Adrenal gland (tissue), 12 donors: ENCODE results near the gene HLF. TPM values are rescaled to one million over a fixed set of nuclear protein-coding genes. Genes with fewer than 3 reads are reported as not detected.

ENCODE experiments used
- DNase-seq, 7 donors: peaks; one replicate each; pipeline ENCODE4 v3.0.0-alpha.2; 2019 to 2020
- H3K27ac ChIP-seq, 5 donors: fragments of 200-600 bp; sonication (generic) in 4 of 5; 1 replicate in 3 of 5; 2 replicates in 2 of 5; pipeline versions ENCODE4 v1.5.1 to v1.8.0; 2016 to 2020; ENCODE audit warnings: mild to moderate bottlenecking in 1 of 5
- H3K27me3 ChIP-seq: fragments of 200-600 bp; 2 replicates; pipeline ENCODE4 v1.8.0; 2021
- H3K36me3 ChIP-seq, 2 donors: fragments of 200-600 bp; replicated peaks in 1 of 2; 1 replicate in 1 of 2; 2 replicates in 1 of 2; pipeline versions ENCODE4 v1.5.1 to v1.8.0; 2018 to 2022
- H3K4me1 ChIP-seq, 2 donors: fragments of 200-600 bp; replicated peaks in 1 of 2; 1 replicate in 1 of 2; 2 replicates in 1 of 2; pipeline versions ENCODE4 v1.5.1 to v1.8.0; 2018 to 2021
- H3K4me3 ChIP-seq, 4 donors: fragments of 200-600 bp; sonication (generic) in 3 of 4; one replicate each; pipeline ENCODE4 v1.5.1; 2016 to 2018
- H3K9me3 ChIP-seq, 3 donors: fragments of 200-600 bp; sonication (generic) in 1 of 3; replicated peaks in 1 of 3; 1 replicate in 2 of 3; 2 replicates in 1 of 3; pipeline versions ENCODE4 v1.5.1 to v1.8.0; 2016 to 2021
- POLR2A ChIP-seq, 2 donors: fragments of 450-650 bp; IDR thresholded peaks; one replicate each; pipeline ENCODE4 v1.6.1; 2017; ENCODE audit warnings: antibody characterized with exemption in 2 of 2, mild to moderate bottlenecking in 2 of 2, moderate library complexity in 1 of 2
- WGBS, 4 donors: extraction: QIAGEN DNeasy Blood & Tissue Kit in 2 of 4; methylation state at CpG; one replicate each; pipeline versions ENCODE4 v1.1.5 to v1.1.7; 2013 to 2017; 5-methylcytosine and 5-hydroxymethylcytosine counted together
- intact Hi-C, 2 donors: fragments of 100-400 bp; cut with DNase I; formaldehyde crosslinking; loops; one replicate each; pipeline versions ENCODE4 v1.14.1 to v1.15.0; 2022 to 2023
- polyA plus RNA-seq, 3 donors: library from polyadenylated mRNA; stranded (reverse); fragments of 200-250 nt in 2 of 3; fragments of 350-450 nt in 1 of 3; fragmentation: Illumina TruSeq in 1 of 3; extraction: RNeasy Lipid Tissue Mini Kit (QIAGEN cat#74804) in 1 of 3; gene quantifications; one replicate each; pipeline ENCODE4 v1.2.3, GENCODE V29; 2013 to 2014
- total RNA-seq, 9 donors: library from RNA; depleted of rRNA in 4 of 9; stranded (reverse); fragments of >200 nt in 4 of 9; fragments of 120-200 nt in 1 of 9; fragmentation: NEBNext Ultra II Directional in 1 of 9; extraction: Animal tissue kit (Norgen Biotek cat#: 25700) in 1 of 9; gene quantifications; one replicate each; pipeline versions ENCODE4 v1.1.0 to v1.2.4, GENCODE V29; 2013 to 2023
- TF ChIP-seq, protein P1 (sequence below), 6 experiments: fragments of 450-650 bp in 4 of 6; fragments of 200-600 bp in 2 of 6; sonication (generic) in 1 of 6; IDR thresholded peaks; 1 replicate in 5 of 6; 2 replicates in 1 of 6; pipeline versions ENCODE4 v1.5.1 to v1.8.0; 2016 to 2021; ENCODE audit warnings: antibody characterized with exemption in 6 of 6, mild to moderate bottlenecking in 2 of 6, moderate library complexity in 1 of 6
- donor health status: healthy with polysubstance abuse.
- donor health status: Bipolar disorder and iron deficiency.
- donor health status: DM: yes; HTN: yes; CAD: no.
- donor health status: DM: no; HTN: no; CAD: no.
- donor health status: DM: no; HTN: no; CAD: no.
- donor health status: DM: yes; HTN: yes; CAD: no.

Gene HLF
- total and polyA plus RNA-seq, 12 donors, result 1.3 to 74.3 (median 27.0) TPM

DNA sequence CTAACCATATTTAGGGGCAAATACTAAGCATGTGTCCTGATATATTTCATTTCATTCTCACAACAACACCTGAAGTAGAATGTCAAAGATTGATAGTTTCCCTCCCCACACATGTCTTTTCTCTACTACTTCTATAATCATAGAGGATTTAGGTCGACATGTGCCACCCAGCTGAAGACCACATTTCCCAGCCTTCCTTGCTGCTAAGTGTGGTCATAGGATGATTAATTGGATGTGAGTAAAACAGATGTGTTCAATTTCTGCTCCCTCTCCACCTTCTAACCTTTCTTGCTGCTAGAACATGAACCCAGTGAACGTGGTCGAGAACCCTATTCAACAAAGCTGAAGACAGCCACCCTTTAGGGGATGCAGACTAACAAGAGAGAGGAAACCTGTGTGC, 18.8 kb upstream of the HLF start:
- DNase-seq, result no peak
- intact Hi-C loops, result no loop called here
- Histone ChIP-seq H3K27ac (no peak overlapping the region), H3K4me3 (no peak overlapping the region), H3K27me3 (peaks cover 6% of the 10 kb centered on the region), H3K9me3 (no peaks in the 10 kb centered on the region), H3K4me1 (no peaks in the 10 kb centered on the region), H3K36me3 (no peaks in the 10 kb centered on the region)
- WGBS, 4 donors, result 59 to 82% (median 59%) methylated on average over 3 of the region's 3 CpGs
- TF ChIP-seq POLR2A (IDR thresholded peaks at IDR 0.05), result no peak
- TF ChIP-seq, protein P1, sequence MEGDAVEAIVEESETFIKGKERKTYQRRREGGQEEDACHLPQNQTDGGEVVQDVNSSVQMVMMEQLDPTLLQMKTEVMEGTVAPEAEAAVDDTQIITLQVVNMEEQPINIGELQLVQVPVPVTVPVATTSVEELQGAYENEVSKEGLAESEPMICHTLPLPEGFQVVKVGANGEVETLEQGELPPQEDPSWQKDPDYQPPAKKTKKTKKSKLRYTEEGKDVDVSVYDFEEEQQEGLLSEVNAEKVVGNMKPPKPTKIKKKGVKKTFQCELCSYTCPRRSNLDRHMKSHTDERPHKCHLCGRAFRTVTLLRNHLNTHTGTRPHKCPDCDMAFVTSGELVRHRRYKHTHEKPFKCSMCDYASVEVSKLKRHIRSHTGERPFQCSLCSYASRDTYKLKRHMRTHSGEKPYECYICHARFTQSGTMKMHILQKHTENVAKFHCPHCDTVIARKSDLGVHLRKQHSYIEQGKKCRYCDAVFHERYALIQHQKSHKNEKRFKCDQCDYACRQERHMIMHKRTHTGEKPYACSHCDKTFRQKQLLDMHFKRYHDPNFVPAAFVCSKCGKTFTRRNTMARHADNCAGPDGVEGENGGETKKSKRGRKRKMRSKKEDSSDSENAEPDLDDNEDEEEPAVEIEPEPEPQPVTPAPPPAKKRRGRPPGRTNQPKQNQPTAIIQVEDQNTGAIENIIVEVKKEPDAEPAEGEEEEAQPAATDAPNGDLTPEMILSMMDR (IDR thresholded peaks at IDR 0.05), result no peak

DNA sequence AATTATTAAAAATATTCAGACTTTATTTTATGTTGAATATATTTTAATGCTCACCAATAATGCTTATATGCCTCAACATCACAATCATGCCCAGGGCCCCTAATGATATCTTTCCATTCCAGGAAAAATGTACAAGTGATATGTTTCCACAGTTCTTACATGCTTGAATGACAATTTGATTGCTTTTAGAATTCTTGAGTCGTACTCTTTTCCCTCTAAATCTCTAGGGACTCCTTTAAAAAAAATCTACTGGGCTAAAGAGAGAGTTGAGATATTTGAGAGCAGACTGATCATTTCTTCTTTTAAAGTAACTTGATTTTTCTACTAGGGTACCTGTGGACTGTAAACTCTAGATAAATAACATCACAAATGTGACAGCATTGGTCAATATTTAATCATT, 18.2 kb upstream of the HLF start:
- 61 to 85% (median 77%) methylated on average over 1 of the region's 1 CpG for WGBS, 4 donors
- intact Hi-C loops, result no loop called here
- H3K36me3 ChIP-seq, result no peaks in the 10 kb centered on the region

DNA sequence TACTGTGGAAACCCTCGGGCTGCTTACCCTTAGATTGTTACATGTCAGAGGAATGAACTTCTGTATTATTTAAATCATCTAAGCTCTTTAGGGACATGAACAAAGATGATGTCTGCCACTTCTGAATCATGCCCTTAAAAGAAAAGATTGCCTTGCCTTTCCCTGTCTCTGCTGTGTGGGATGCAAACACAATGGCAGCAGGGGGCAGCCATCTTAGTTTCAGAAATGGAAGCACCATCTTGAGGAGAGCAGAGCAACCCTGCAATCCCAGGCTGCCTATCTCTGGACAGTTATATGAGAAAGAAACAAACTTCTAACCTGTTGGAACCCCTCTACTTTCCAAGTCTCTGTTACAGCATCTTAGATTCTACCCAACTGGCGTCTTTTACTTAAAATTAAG, 16.7 kb upstream of the HLF start:
- TF ChIP-seq, protein P1 (IDR thresholded peaks at IDR 0.05), result no peak
- Histone ChIP-seq H3K36me3 (no peaks in the 10 kb centered on the region), H3K27ac (no peak overlapping the region), H3K27me3 (peaks cover 6% of the 10 kb centered on the region), H3K9me3 (no peaks in the 10 kb centered on the region), H3K4me1 (no peaks in the 10 kb centered on the region), H3K4me3 (no peak overlapping the region)
- WGBS, 4 donors, result 62 to 78% (median 68%) methylated on average over 2 of the region's 2 CpGs
- intact Hi-C loops, result no loop called here
- DNase-seq, result no peak

More for the DNA sequence above, 18.2 kb upstream of the HLF start:
- Histone ChIP-seq H3K27ac (no peak overlapping the region), H3K27me3 (peaks cover 6% of the 10 kb centered on the region), H3K9me3 (no peaks in the 10 kb centered on the region), H3K4me3 (no peak overlapping the region), H3K4me1 (no peaks in the 10 kb centered on the region)
- TF ChIP-seq, protein P1 (IDR thresholded peaks at IDR 0.05), result no peak
- TF ChIP-seq POLR2A (IDR thresholded peaks at IDR 0.05), result no peak
- DNase-seq, result no peak

DNA sequence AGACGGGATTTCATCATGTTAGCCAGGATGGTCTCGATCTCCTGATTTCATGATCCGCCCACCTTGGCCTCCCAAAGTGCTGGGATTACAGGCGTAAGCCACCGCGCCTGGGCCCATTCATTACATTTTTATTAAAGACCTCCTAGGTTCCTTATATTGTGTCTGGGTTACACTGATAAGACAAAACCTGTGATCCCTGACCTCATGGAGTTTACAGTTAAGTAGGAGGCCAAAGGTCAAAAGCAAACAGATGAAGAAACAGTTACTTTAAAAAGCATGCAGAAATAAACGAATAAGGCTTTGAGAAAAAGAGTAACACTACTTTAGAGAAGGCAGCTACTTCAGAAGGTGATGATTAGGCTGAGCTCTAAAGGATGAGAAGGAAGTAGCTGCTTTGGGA, 14.9 kb upstream of the HLF start:
- H3K36me3 ChIP-seq, result no peaks in the 10 kb centered on the region
- TF ChIP-seq, protein P1 (IDR thresholded peaks at IDR 0.05), result no peak
- TF ChIP-seq POLR2A (IDR thresholded peaks at IDR 0.05), result no peak
- WGBS, 4 donors, result 85 to 93% (median 90%) methylated on average over 7 of the region's 7 CpGs
- no peaks in the 10 kb centered on the region for H3K9me3 ChIP-seq
- H3K4me3 ChIP-seq, result no peak overlapping the region
- no peak for DNase-seq
- intact Hi-C loops, result no loop called here
- peaks cover 6% of the 10 kb centered on the region for H3K27me3 ChIP-seq
- H3K27ac ChIP-seq, result no peak overlapping the region
- H3K4me1 ChIP-seq, result no peaks in the 10 kb centered on the region
